ENCODE results near the gene VDR. TPM values are rescaled to one million over a fixed set of nuclear protein-coding genes. Genes with fewer than 3 reads are reported as not detected.
A peak's percentile ranks its signal among the peaks of the same experiment; 100 is the strongest.

VDR gene
- total RNA-seq, 1 experiment from 2014 or later = 0.03 TPM

DNA sequence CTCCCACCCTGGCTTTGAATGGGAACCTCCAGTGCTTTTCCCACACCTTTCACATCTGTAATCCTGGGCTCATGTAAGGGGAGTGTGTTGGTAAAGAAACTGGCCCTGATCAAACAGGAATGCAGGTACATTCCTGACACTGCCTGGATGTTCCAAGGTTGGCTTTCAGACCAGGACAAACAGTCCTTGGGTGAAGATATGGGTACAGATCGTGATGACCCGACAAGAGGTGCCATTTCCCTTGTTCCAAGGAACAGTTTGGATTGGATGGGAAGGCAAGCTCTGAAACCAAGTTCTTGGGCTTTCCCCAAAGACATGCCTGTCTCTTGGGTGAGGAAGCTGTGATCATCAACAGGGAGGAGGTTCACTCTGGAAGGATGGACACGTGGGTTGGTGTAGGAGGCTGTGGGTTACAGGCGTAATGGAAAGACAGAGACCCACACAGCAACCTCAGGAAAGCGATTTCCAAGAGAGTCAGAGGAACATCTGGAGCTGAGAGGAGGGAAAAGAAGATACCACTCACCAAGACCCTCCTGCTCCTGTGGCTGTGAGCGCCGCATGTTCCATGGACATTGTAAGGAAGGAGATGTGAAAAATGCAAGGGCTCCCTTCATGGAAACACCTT lies 26.4 kb downstream of the VDR start:
- Histone ChIP-seq H3K4me3 (ENCODE audit: insufficient read depth, low read depth, low read length) (no peak overlapping the region), H3K36me3 (replicated peaks; ENCODE audit: control insufficient read depth, insufficient read depth, low read length) (no peaks in the 10 kb centered on the region), H3K27me3 (ENCODE audit: control insufficient read depth, insufficient read depth, low read length) (no peaks in the 10 kb centered on the region; the same call in 1 of the 2 replicates)
- DNase-seq = no peak

DNA sequence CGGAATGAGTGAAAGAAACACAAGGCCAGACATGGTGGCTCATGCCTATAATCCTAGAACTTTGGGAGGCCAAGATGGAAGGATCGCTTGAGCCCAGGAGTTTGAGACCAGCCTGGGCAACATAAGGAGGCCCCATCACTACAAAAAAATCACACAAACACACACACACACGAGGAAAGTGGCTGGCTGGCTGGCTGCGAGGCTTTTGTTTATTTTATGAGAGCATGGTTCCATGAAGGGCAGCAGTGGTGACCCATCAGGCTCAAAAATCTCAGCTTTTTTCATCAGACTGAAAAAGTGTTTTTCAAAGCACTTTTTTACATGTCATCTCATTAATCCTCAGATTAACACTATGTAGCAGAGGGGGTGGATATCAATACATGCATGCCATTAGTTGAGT lies 27.7 kb downstream of the VDR start:
- no peak for DNase-seq
- Histone ChIP-seq H3K4me3 (ENCODE audit: insufficient read depth, low read depth, low read length) (no peak overlapping the region), H3K36me3 (replicated peaks; ENCODE audit: control insufficient read depth, insufficient read depth, low read length) (no peaks in the 10 kb centered on the region), H3K27me3 (ENCODE audit: control insufficient read depth, insufficient read depth, low read length) (no peaks in the 10 kb centered on the region; the same call in 1 of the 2 replicates)

DNA sequence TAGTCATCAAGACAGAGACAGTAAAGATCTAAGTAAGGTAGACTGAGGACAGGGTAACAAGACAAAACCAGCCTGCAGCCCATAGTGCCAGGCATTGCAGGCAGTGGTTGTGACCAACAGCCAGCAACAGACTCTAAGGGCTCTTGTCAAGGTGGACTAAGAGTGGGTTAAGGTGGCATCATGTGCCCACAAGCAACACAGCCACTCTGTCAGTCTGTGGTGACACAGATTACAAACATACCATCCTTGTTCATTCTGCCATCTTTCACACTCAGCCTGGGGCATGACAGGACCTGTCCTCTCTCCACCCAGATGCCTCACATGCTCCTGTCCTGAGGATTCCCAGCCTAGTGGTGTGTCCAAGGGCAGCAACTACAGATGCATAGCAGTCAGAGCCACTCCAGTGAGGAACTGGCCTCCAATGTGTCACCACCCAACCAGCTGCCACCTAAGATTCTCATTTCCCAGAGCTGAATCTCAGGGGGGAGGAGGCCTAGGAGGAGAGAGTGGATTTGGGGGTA lies 28.3 kb downstream of the VDR start:
- no peaks in the 10 kb centered on the region for H3K27me3 ChIP-seq (ENCODE audit: control insufficient read depth, insufficient read depth, low read length)
- no peak overlapping the region for H3K4me3 ChIP-seq (ENCODE audit: insufficient read depth, low read depth, low read length)
- H3K36me3 ChIP-seq (replicated peaks; ENCODE audit: control insufficient read depth, insufficient read depth, low read length) = no peaks in the 10 kb centered on the region
- DNase-seq = no peak

DNA sequence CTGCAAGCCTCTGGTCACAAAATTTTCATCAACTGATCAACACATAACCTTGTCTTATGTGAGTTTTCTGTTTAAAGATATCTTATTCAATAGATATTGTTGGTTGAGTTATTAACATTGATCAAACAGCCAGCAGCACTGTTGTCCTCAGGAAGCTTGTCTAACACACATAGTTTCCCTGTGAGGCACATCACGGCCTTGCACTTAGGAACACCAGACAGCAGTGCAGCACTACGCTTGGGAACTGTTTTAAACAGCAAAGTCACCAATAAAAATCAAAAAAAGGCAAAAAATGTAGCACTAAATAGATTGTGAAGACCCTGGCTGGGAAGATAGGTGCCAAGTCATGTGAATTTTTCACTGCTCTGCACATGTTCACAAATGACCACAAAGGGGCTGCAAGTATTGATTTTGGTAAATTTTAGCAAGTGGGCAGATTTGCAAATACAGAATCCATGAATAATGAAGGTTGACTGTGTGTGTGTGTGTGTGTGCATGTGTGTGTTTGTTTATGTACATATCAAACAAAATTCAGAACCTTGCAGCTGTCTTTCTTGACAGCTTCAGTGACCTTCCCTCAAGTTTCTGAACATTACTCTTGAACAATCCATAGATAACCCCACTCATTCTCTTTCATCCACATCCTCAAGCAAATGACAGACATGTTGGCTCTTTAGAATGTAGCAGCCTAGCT lies 28.9 kb downstream of the VDR start:
- H3K27me3 ChIP-seq (ENCODE audit: control insufficient read depth, insufficient read depth, low read length) = no peaks in the 10 kb centered on the region
- DNase-seq = no peak
- H3K4me3 ChIP-seq (ENCODE audit: insufficient read depth, low read depth, low read length) = no peak overlapping the region
- H3K36me3 ChIP-seq (replicated peaks; ENCODE audit: control insufficient read depth, insufficient read depth, low read length) = no peaks in the 10 kb centered on the region

DNA sequence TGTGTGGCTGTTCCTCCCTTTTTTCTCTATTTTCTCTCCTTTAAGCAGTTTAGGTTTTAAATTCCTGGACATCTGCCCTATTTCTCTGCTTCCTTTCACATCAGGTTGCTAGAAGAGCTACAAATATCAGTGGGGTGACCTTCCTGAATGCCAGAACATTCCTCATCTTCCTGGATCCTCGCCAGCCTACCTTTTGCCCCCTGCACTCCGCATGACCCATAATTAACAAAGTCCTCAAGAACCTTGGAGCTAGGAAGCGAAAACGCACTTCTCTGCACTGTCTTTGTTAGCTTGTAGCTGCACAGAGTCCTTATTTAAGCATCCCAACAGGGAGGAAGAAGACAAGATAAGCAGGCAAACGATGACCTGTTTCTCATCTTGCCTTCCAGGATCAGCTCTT lies 30.5 kb downstream of the VDR start:
- Histone ChIP-seq H3K27me3 (ENCODE audit: control insufficient read depth, insufficient read depth, low read length) (no peaks in the 10 kb centered on the region), H3K36me3 (replicated peaks; ENCODE audit: control insufficient read depth, insufficient read depth, low read length) (no peaks in the 10 kb centered on the region), H3K4me3 (ENCODE audit: insufficient read depth, low read depth, low read length) (no peak overlapping the region)
- DNase-seq = no peak

DNA sequence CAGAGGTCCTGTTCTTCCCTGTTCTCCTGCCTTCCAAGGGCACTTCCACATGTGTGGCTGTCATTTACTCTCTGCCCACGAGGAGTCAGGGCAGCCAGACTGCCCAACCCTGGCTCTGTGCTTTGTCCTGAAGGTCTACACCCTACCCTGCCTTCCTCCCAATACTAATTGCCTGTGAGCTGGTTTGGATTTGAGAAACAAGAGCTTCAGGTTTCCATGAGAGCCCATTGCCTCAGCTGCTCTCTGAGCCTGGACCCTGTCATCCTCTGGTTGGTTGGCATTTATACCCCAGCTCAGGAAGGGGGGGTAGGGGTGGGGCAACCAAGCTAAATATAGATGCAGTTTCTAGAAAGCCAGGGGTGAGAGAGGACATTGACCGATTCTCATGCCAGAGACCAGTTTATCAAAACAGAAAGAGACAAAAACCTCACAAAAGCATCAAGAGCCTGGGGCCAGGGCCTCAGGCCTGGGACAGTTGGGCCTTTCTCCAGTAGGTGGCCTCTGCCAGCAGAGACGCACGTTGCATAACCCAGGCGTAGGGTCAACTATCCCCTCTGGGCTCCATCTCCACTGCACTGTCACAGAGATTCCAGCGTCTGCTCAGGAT lies 34.5 kb downstream of the VDR start:
- H3K36me3 ChIP-seq (replicated peaks; ENCODE audit: control insufficient read depth, insufficient read depth, low read length) = no peaks in the 10 kb centered on the region
- H3K4me3 ChIP-seq (ENCODE audit: insufficient read depth, low read depth, low read length) = no peak overlapping the region
- H3K27me3 ChIP-seq (ENCODE audit: control insufficient read depth, insufficient read depth, low read length) = no peaks in the 10 kb centered on the region
- DNase-seq = peak; percentile 89

DNA sequence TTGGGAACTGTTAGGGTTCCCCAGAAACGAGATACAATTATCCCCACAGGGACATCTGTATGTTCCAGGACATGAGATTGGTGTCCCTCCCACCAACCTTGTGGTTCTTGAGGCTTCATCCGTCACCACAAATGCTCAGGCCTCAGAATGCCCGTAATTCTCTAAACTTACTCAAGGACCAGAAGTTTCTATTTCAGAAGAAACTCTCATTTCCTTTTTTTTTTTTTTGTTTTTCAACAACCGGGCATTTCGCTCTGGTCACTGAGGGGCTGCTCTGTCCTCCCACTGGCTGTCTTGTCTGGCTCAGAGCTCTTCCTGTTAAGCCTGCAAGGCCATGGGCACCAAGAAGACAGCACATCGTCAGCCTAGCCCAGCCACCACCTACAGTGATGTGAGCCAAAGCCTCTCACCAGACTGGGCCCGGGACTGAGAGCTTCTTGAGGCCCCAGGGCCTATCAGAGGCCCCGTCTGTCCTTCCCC lies 36.2 kb downstream of the VDR start:
- Histone ChIP-seq H3K36me3 (replicated peaks; ENCODE audit: control insufficient read depth, insufficient read depth, low read length) (no peaks in the 10 kb centered on the region), H3K4me3 (ENCODE audit: insufficient read depth, low read depth, low read length) (no peak overlapping the region), H3K27me3 (ENCODE audit: control insufficient read depth, insufficient read depth, low read length) (no peaks in the 10 kb centered on the region)
- DNase-seq = no peak

DNA sequence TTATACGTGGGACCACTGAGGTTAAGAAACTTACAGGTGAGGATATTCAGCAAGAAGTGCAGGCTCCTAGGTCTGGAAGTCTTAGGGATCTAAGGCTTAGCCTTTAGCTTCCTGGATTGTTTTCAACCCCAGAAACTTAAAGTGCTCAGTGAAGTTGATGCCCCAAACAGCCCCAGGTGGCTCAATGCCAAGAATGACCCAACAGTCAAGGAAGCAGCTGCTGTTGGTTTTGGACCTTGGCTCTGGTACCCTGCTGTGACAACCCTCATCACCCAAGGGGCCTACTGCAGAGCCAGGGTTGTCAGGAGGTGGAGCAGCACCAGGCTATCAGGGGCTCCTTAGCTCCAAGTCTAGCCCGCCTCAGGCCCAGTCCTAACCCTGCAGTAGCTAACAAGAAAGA lies 36.8 kb downstream of the VDR start:
- no peak for DNase-seq
- H3K36me3 ChIP-seq (replicated peaks; ENCODE audit: control insufficient read depth, insufficient read depth, low read length) = no peaks in the 10 kb centered on the region
- no peak overlapping the region for H3K4me3 ChIP-seq (ENCODE audit: insufficient read depth, low read depth, low read length)
- H3K27me3 ChIP-seq (ENCODE audit: control insufficient read depth, insufficient read depth, low read length) = no peaks in the 10 kb centered on the region

DNA sequence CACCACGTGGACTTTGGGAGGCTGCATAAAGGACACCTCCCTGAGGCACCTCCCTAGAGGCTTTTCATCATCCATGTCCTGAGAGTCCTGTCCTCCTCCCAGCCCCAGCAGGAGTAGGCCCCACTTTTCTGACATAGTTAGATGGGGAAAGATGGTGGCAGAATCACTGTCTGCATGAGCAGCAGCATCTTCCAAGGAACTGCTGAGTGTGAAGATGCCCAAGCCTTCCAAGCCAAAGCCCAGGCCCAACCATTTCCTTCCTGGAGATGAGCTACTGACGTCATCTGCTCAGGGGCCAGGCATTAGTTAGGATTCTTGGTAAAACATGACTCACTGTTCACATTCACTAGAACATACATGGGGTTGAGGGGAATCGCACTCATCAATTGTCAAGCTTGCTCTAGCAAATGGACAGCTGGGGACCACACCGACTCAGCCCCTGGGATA lies 37.3 kb downstream of the VDR start:
- Histone ChIP-seq H3K4me3 (ENCODE audit: insufficient read depth, low read depth, low read length) (no peak overlapping the region), H3K36me3 (replicated peaks; ENCODE audit: control insufficient read depth, insufficient read depth, low read length) (no peaks in the 10 kb centered on the region), H3K27me3 (ENCODE audit: control insufficient read depth, insufficient read depth, low read length) (no peaks in the 10 kb centered on the region)
- DNase-seq = no peak

DNA sequence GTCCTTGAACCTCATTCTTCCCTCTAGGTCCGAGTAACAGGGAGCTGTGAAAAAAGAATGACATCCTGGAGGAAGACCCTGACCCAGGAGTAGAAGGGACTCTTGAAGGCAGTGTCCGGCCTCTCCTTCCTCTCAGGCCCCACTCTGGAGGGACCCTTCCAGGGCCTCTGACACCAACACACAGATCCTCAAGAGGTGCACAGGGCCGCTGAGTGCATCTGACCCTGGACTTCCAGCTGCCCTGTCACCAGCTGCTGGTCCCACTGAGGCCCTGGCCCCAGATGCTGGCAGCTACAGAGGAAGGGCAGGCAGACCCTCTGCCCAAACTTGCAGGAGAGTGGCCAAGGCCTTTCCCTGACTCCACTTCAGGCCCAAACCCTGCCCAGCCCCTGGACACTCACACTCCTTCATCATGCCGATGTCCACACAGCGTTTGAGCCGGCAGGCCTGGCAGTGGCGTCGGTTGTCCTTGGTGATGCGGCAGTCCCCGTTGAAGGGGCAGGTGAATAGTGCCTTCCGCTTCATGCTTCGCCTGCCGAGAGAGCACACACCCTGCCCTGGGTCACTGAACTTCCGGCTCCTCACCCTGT lies 40.1 kb downstream of the VDR start:
- Histone ChIP-seq H3K4me3 (ENCODE audit: insufficient read depth, low read depth, low read length) (no peak overlapping the region), H3K36me3 (replicated peaks; ENCODE audit: control insufficient read depth, insufficient read depth, low read length) (no peaks in the 10 kb centered on the region), H3K27me3 (ENCODE audit: control insufficient read depth, insufficient read depth, low read length) (no peaks in the 10 kb centered on the region)
- no peak for DNase-seq

DNA sequence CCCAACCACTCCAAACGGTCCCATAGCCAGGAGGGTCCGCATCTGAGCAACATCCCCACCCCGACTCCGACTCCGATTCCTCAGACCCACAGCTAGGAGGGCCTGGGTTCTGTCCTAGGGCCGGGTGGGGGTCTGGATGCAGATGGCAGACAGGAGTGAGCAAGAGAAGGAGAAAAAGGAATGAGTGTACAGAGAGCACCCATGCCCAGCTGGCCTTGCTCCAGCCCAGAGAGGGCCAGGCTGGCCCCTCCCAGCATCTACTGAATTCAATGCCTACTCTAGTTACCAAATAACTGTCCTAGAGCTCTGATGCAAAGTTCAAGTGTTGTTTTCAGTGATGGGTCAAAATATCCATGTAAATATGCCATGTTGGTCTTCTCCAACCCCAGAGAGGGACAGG lies 40.8 kb downstream of the VDR start:
- Histone ChIP-seq H3K36me3 (replicated peaks; ENCODE audit: control insufficient read depth, insufficient read depth, low read length) (no peaks in the 10 kb centered on the region), H3K4me3 (ENCODE audit: insufficient read depth, low read depth, low read length) (no peak overlapping the region), H3K27me3 (ENCODE audit: control insufficient read depth, insufficient read depth, low read length) (no peaks in the 10 kb centered on the region)
- no peak for DNase-seq

DNA sequence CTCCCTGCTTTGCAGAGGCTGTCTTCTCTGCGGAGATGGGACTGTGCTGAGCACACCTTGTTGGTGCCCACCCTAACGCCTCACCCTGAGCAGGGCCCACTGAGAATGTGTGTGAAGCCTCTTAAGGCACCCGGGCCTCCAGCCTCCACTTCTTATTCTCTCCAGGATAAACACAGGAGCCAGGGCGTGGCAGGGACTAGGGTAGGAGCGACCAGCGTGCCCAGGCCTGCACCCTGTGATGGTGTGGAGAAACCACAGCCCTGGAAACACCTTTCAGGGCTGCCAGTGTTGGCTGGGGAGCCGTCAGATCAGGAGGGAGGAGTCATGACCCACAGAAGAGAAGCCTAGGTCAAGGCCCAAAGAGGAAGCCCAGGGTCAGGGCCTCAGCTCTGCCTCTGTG lies 41.3 kb downstream of the VDR start:
- no peak for DNase-seq

DNA sequence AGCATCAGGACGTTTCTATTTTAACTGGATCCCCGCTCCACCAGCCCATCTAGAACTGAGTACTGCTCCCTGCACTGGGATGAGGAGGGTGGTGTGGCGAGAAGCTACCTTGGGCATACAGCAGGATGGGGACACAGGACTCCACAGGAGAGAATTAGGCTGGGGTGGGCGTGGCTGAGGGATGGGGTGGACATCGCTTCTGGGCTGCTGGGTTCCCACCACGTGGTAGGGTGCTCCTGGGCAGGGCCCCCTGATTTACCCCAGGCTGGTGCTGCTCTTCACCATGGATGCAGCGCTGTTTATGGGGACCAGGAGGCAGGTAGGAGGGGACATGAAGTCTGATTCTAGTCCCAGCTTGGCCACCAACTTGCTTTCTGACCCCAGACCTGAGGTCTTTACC lies 41.9 kb downstream of the VDR start:
- Histone ChIP-seq H3K4me3 (ENCODE audit: insufficient read depth, low read depth, low read length) (no peak overlapping the region), H3K27me3 (ENCODE audit: control insufficient read depth, insufficient read depth, low read length) (no peaks in the 10 kb centered on the region), H3K36me3 (replicated peaks; ENCODE audit: control insufficient read depth, insufficient read depth, low read length) (no peaks in the 10 kb centered on the region)
- no peak for DNase-seq

More for the DNA sequence above, 41.3 kb downstream of the VDR start:
- Histone ChIP-seq H3K36me3 (replicated peaks; ENCODE audit: control insufficient read depth, insufficient read depth, low read length) (no peaks in the 10 kb centered on the region), H3K4me3 (ENCODE audit: insufficient read depth, low read depth, low read length) (no peak overlapping the region), H3K27me3 (ENCODE audit: control insufficient read depth, insufficient read depth, low read length) (no peaks in the 10 kb centered on the region)

DNA sequence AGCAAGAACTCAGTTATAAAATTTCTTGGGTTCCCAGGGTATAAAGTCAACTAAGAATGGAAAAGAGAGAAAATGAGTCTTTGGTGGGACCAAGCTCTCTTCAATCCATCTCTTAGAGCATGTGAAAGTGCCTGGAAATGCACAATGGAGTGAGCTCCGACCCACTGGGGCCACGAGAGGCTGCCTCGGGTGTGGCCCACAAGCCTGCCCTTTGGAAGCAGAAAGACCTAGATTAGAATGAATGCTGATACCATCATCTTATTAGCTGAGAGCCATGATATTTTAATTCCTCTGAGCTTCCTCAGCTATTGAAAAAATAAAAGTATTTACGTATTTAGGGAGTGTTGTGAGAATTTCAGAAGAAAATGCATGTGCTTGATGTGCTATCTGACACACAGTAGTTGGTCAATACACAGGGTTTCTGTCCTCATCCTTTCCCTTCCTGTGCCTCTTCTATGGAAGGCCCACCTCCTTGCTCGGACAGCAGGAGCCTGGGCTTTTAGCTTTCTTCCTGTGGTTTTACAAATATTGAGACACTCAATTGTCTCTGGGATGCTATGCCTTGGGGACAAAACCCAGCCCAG lies 42.5 kb downstream of the VDR start:
- Histone ChIP-seq H3K27me3 (ENCODE audit: control insufficient read depth, insufficient read depth, low read length) (no peaks in the 10 kb centered on the region), H3K36me3 (replicated peaks; ENCODE audit: control insufficient read depth, insufficient read depth, low read length) (no peaks in the 10 kb centered on the region), H3K4me3 (ENCODE audit: insufficient read depth, low read depth, low read length) (no peak overlapping the region)
- no peak for DNase-seq

All from H7 (cell line).